Measurements from ENCODE around the gene CNBP.

GRCh38 chr3:129182390-129183185 is 1.1 kb downstream of the CNBP start:
- no peak for TF ChIP-seq CTCF (IDR thresholded peaks at IDR 0.05)
- TF ChIP-seq POLR2A (IDR thresholded peaks at IDR 0.05): no peak
